ENCODE measurements around the gene SMIM29.

- TF ChIP-seq CTCF (conservative IDR thresholded peaks at IDR 0.05; ENCODE audit: low read depth, low read length) (no peak), EZH2 (IDR thresholded peaks at IDR 0.05; ENCODE audit: low read length, unreplicated experiment) (no peak)
These were observed 52.0 kb downstream of the SMIM29 start for GRCh38 chr6:34196833-34197195.
